Pulmonary artery endothelial cell (primary cell): Measurements from ENCODE around the gene RNU5B-1. TPM values are rescaled to one million over a fixed set of nuclear protein-coding genes. Genes with fewer than 3 reads are reported as not detected.
"Not testable (repeated sequence)": the region's sequence is repeated elsewhere in the genome, so short reads cannot be mapped to it uniquely, and the experiment has no call there.

Source experiments
- DNase-seq: peaks from one replicate; pipeline ENCODE4 v3.0.0-alpha.2; 2011; ENCODE audit warnings: low read depth, low spot score
- total RNA-seq: library from RNA; depleted of rRNA; stranded (reverse); fragments of >200 nt; gene quantifications from 2 replicates; pipeline ENCODE4 v1.2.3, GENCODE V29; 2014

RNU5B-1 gene
- total RNA-seq, 1 donor from 2014 or later, result not detected

DNA sequence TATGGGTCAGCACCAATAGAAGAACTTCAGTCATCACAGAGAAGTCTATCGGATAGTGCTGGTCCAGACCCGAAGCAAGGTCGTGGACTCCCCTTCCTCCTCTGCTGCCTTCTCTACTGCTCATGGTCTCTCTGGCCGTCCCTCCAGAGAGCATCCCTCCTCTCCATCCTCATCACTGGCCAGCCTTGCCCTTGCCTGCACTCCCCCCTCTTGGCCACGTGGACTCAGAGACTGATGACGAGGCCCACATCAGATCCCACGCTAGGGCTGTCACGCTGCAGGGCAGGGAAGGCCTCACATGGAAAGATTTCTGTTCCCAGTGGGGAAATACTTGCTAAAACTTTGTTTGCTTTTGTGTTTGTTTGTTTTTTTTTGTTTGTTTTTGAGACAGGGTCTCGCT lies 38.0 kb downstream of the RNU5B-1 start:
- no peak for DNase-seq

- no peak for DNase-seq
These were observed 39.0 kb downstream of the RNU5B-1 start for GRCh38 chr15:65343374-65343981.

DNA sequence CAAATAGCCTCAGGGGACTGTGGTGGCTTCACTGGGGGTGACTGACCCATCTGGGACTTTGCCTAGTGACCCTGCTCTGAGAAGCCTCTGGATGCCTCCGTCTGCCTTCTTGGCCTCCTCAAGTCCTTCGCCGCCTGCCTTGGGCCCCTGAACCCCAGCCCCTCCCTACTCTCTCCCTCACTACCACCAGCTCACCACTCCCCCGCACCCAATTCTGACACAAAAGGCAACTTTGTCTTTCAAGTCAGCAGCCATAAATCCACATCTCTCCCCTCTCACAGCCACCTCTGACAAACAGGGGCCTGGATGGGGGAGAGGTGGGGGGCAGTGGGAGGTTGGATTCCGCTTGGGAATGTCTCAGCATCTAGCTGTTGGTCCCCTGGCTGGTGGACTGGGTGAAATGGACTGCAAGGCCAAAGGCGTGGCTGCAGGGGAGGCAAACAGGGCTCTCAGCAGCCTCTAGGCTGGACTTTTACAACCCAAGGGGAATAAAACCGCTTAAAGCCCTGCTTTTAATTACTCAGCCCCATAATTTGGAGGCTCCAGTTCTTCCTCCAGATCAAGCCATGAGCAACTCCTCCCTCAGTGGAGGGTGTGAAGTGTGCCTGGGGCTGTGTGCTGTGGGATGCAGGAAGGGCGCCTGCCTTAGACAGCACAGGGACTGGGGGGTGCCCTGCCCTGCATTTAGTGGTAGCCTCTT lies 39.9 kb downstream of the RNU5B-1 start:
- DNase-seq, result no peak

DNA sequence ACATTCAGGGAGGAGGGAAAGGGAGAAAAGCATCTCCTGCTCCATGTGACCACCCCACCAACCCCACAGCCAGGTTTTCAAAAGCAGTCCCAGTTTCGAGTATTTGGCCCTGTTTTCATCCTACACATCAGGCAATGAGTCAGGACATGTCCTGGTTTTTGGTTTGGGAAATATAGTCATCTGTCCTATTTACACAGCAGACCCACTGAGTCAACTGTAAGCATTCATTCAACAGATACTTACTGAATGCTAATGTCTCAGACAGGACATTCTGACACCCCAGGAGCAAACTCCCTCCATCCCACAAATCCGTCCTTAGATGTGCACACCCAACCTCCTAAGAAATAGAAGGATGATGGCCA lies 40.4 kb downstream of the RNU5B-1 start:
- no peak for DNase-seq

DNA sequence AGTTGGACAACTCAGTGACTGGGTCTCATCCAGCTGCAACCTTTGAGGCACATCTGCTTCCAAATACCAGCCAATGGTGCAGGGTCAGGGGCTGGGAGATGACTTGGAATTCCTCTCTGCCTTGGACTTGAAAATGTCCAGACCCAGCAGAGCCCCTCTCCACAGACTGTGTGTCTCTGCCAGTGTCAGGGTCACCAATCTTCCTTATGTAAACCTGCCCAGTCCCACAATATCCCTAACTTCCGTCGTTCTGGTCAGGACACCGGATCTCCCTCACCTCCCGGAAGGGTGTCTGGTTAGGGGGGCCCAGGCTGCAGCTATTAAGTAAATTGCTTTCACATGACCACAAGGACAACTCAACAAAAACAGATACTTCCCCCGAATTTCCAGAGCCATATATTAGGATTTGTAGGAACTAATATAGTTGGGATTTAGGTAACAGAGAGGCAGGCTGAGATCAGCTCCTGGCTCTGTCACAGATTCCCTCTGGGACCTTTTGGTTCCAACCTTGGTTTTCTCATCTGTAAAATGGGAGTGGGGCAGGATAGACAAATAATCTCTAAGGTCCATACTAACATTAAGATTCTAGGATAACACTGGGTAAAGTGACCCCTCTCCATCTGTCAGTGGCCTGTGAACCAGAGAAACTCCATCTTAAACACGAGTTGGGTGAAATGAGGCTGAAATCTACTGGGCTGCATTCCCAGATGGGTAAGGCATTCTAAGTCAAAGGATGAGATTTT lies 42.5 kb downstream of the RNU5B-1 start:
- DNase-seq, result no peak

DNA sequence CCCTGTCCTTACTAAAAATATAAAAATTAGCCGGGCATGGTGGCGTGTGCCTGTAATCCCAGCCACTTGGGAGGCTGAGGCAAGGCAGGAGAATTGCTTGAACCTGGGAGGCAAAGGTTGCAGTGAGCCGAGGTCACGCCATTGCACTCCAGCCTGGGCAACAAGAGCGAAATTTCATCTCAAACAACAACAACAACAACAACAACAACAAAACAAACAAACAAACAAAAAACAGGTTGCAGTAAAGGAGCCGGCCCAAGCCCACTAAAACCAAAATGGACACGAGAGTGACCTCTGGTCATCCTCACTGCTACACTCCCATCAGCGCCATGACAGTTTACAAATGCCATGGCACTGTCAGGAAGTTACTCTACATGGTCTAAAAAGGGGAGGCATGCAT lies 43.3 kb downstream of the RNU5B-1 start:
- DNase-seq, result not testable (repeated sequence)

- DNase-seq, result no peak
These were observed 44.9 kb downstream of the RNU5B-1 start for GRCh38 chr15:65349338-65349737.

DNA sequence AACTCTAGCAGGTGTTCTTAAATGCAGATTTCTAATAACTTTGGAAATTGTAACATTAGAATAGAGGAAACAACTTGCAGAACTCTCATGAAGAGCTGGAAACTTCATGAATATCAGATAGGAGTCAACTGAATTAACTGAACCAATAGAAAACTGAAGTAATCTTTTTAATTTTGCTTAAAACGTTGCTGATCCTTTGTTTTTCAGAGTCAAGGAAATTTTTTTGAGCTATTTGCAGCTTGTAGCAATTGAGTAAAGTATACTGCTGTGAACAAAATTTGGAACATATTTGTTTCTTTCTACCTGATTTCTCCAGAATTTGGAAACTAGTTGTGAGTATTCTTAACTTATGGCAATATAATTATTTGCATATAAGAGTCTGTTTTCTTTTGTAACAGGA lies 47.5 kb downstream of the RNU5B-1 start:
- not testable (repeated sequence) for DNase-seq

Other genes starting within 250 kb of the RNU5B-1 start
- gene RASL12, start 236.7 kb upstream of the RNU5B-1 start, total RNA-seq, result not detected in 2 replicates
- not detected in 2 replicates for gene KBTBD13, start 227.9 kb upstream of the RNU5B-1 start, total RNA-seq
- gene UBAP1L, start 189.5 kb upstream of the RNU5B-1 start, total RNA-seq, result 0.40 and 1.1 TPM in 2 replicates
- 16.6 and 17.3 TPM in 2 replicates for gene PDCD7, start 170.9 kb upstream of the RNU5B-1 start, total RNA-seq
- 45.5 and 48.4 TPM in 2 replicates for gene CLPX, start 119.3 kb upstream of the RNU5B-1 start, total RNA-seq
- gene CILP, start 93.2 kb upstream of the RNU5B-1 start, total RNA-seq, result not detected in 2 replicates
- gene PARP16, start 17.8 kb upstream of the RNU5B-1 start, total RNA-seq, result 1.8 and 2.1 TPM in 2 replicates
- gene RNU5A-1, start 8.6 kb upstream of the RNU5B-1 start, total RNA-seq, result not detected in 2 replicates
- gene IGDCC3, start 73.3 kb downstream of the RNU5B-1 start, total RNA-seq, result not detected in 2 replicates
- gene IGDCC4, start 118.3 kb downstream of the RNU5B-1 start, total RNA-seq, result under 0.01 TPM in 1 of 2 replicates, not detected in the other
- gene DPP8, start 213.0 kb downstream of the RNU5B-1 start, total RNA-seq, result 53.8 and 62.8 TPM in 2 replicates
- gene HACD3, start 225.8 kb downstream of the RNU5B-1 start, total RNA-seq, result 88.2 and 91.2 TPM in 2 replicates